GM12873 (cell line): ENCODE results near the gene KRTAP12-3.

Experiments used
- TF ChIP-seq, protein P1 (sequence below): IDR thresholded peaks from 2 replicates; pipeline ENCODE4 v1.5.1; 2012; ENCODE audit warnings: low read depth, mild to moderate bottlenecking, moderate library complexity, low read length, control low read depth; ENCODE audit not compliant: insufficient read depth; ENCODE audit errors: missing control alignments

KRTAP12-3 gene

DNA sequence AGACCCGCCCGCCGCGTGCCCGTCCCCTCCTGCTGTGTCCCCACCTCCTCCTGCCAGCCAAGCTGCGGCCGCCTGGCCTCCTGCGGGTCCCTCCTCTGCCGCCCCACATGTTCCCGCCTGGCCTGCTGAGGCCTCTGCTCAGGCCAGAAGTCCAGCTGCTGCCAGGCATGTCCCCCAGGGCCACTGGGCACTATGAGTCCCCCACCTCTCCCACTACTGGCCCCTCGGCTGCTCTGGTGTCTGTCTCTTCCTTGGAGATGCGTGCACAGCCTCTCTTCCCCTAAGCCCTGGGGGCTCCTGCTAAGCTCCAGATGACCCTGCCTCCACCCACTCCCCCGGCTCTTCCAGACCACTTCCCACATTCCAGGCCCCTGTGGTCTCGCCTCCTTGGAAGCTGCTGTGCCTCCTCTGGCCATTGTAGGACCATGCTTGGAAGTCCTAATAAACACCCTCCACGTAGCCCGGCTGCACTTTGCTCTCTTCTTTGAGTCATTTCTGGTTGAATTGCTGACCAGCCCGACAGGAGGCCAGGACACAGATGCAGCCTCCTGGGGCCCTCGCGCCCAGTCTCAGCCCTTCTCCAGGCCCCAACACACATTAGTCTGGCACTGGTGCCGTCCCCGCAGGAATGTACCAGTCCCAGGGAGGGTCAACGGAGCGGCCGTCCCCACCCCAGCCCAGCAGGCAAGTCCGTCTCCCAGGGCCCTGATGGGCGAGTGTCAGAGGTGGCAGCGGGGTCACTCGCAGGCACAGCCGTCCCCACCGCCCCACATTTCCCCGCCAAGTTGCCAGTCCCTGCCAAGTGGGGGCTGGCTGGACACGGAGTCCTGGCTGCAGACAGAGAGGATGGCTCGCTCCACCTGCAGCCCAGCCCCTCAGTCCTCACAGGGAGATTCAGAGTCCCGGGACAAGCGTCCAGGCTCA is 40.3 kb downstream of the KRTAP12-3 start:
- TF ChIP-seq, protein P1, sequence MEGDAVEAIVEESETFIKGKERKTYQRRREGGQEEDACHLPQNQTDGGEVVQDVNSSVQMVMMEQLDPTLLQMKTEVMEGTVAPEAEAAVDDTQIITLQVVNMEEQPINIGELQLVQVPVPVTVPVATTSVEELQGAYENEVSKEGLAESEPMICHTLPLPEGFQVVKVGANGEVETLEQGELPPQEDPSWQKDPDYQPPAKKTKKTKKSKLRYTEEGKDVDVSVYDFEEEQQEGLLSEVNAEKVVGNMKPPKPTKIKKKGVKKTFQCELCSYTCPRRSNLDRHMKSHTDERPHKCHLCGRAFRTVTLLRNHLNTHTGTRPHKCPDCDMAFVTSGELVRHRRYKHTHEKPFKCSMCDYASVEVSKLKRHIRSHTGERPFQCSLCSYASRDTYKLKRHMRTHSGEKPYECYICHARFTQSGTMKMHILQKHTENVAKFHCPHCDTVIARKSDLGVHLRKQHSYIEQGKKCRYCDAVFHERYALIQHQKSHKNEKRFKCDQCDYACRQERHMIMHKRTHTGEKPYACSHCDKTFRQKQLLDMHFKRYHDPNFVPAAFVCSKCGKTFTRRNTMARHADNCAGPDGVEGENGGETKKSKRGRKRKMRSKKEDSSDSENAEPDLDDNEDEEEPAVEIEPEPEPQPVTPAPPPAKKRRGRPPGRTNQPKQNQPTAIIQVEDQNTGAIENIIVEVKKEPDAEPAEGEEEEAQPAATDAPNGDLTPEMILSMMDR, result no peak

DNA sequence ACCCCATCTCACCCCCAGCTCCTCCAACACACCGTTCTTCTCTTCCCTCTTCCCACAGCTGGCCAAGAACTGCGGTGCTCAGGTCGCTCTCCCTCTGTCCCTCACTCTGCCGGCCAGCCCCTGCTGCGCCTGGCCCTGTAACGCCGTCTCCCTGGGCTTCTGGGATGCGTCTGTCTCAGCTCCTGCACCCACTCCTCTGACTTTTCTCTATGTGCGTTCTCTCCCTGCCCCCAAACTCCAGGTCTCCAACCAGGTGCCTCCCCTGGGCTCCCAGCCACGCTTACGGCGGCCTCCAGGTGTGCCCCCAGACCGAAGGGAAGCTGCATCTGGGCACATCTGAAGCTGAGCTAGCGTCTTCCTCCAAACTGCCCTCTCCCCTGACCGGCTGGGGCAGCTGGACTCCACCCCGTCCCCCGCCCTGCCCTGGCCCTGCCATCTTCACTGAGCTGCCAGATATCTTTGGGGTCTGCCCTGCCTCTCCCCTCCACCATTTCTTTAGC is 41.8 kb downstream of the KRTAP12-3 start:
- TF ChIP-seq, protein P1, result no peak

DNA sequence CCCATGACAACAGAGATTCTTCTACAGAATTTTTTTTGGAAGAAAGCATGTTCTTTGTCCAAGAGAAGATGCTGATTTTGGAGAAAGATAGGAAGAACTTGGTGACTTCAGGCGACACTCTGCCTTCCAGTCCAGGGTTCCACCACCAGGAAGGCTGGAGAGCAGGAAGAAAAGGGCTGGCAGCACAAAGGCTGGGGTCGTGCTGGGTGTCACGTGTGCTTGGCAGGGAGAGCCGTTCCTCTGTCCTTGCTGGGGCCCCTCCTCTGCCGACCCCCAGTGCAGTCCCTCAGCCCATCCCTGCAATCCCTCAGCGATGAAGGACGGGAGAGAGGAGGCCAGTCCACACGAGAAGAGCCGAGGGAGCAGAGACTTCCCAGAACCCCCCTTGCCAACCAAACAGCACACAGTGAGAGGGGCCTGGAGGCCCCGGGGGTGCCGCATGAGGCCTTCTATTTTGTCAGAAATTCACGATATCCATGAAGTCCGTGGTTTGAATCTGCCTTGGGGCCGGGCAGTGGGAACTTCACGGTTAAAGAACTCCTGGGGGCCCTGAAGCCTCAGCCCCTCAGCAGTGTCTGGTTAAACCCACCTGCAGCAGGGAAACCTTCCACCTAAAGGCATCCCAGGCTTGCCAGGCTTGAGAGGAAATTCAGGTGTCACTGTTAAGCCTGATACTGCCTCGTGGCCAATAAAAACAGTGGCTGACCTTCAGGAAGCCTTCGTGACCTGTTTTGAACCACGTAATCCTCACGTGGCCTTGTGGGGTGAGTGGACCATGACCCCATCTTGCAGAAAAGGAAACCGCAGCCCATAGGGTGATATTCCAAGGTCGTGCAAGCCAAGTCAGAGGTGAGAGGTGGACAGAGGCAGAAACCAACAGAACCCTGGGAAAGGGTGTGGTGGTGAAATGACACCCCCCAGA is 42.6 kb downstream of the KRTAP12-3 start:
- TF ChIP-seq, protein P1, result no peak

DNA sequence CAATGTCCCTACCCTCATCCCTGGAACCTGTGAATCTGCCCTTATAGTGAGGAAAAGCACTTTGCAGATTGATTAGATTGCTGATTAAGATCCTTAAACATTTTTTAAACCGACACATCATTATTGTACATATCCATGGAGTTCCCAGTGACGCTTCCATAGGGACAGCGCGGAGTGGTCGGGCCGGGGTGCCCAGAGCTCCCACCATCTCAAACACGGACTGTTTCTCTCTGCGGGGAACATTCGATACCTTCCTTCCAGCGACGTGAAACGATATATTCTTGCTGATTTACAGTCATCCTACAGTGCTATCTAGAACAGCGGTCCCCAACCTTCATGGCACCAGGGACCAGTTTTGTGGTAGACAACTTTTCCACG is 43.3 kb downstream of the KRTAP12-3 start:
- TF ChIP-seq, protein P1, result no peak

DNA sequence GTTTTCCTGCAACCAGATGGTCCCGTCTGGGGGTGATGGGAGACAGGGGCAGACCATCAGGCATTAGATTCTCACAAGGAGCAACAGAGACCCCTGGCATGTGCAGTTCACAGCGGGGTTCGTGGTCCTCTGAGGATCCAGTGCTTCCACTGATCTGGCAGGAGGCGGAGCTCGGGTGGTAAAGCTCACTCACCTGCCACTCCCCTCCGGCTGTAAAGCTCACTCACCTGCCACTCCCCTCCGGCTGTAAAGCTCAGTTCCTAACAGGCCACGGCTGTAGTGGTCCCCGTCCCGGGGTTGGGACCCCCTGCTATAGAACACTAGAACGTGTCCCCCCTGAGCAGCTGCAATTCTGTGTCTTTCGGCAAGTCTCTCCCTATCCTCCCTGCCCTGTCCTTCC is 43.8 kb downstream of the KRTAP12-3 start:
- TF ChIP-seq, protein P1, result no peak

DNA sequence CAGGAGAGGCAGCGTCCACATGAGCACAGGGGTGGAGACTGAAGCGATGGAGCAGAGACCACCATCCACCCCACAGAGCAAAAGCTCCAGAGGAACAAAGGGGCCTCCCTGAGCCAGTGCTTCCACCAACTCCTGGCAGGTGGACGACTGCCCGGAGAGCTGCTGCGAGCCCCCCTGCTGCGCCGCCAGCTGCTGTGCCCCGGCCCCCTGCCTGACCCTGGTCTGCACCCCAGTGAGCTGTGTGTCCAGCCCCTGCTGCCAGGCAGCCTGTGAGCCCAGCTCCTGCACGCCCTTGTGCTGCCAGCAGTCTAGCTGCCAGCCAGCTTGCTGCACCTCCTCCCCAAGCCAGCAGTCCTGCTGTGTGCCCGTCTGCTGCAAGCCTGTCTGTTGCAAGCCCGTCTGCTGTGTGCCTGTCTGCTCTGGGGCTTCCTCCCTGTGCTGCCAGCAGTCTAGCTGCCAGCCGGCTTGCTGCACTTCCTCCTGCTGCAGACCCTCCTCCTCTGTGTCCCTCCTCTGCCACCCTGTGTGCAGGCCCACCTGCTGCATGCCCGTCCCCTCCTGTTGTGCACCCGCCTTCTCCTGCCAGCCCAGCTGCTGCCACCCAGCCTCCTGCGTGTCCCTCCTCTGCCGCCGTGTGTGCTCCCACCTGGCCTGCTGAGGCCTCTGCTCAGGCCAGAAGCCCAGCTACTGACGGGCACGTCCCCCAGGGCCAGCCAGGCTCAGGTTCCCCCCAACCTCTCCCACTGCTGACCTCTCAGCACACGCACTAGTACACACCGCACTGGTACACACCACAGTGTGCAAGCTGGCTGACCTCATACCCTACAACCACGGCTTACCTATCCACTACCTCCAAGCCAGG is 44.6 kb downstream of the KRTAP12-3 start:
- TF ChIP-seq, protein P1, result no peak
